Neural cell (in vitro differentiated cells): ENCODE measurements around the gene TSPAN9. TPM values are rescaled to one million over a fixed set of nuclear protein-coding genes. Genes with fewer than 3 reads are reported as not detected.

ENCODE experiments used
- H2AFZ ChIP-seq: fragments of 200-600, 300-800 bp; sonication (generic), shearing (Covaris generic); 2 replicates; pipeline ENCODE4 v1.6.0; 2014; ENCODE audit warnings: low read depth, mild to moderate bottlenecking, antibody characterized with exemption, low read length, moderate library complexity
- H3F3A ChIP-seq: fragments of 200-600 bp; shearing (Covaris generic); 2 replicates; pipeline ENCODE4 v1.6.1; 2016; ENCODE audit warnings: mild to moderate bottlenecking, moderate library complexity, mixed read lengths, antibody characterized with exemption, low read length; ENCODE audit not compliant: insufficient read depth, poor library complexity, severe bottlenecking
- H3K27ac ChIP-seq: fragments of 200-600, 300-800 bp; sonication (generic), shearing (Covaris generic); 2 replicates; pipeline ENCODE4 v1.5.1; 2014; ENCODE audit warnings: mild to moderate bottlenecking, low read length, moderate library complexity
- H3K27me3 ChIP-seq: fragments of 300-800, 200-600 bp; sonication (generic), shearing (Covaris generic); 2 replicates; pipeline ENCODE4 v1.6.0; 2014; ENCODE audit warnings: mild to moderate bottlenecking, low read depth, low read length, moderate library complexity; ENCODE audit not compliant: insufficient read depth
- H3K36me3 ChIP-seq: fragments of 300-800, 200-600 bp; sonication (generic), shearing (Covaris generic); 2 replicates; pipeline ENCODE4 v1.5.1; 2014; ENCODE audit warnings: mild to moderate bottlenecking, antibody characterized with exemption, low read length, moderate library complexity; ENCODE audit not compliant: insufficient read depth
- H3K4me2 ChIP-seq: fragments of 300-800, 200-600 bp; sonication (generic), shearing (Covaris generic); 2 replicates; pipeline ENCODE4 v1.6.0; 2014; ENCODE audit warnings: mild to moderate bottlenecking, low read length
- H3K4me3 ChIP-seq: fragments of 300-800, 200-600 bp; sonication (generic), shearing (Covaris generic); 2 replicates; pipeline ENCODE4 v1.5.1; 2014; ENCODE audit warnings: mild to moderate bottlenecking, low read length, moderate library complexity
- H3K79me2 ChIP-seq: fragments of 200-600 bp; shearing (Covaris generic); replicated peaks from 2 replicates; pipeline ENCODE4 v1.6.0; 2014; ENCODE audit warnings: mild to moderate bottlenecking, low read length, moderate library complexity; ENCODE audit not compliant: insufficient read depth
- H3K9ac ChIP-seq: fragments of 300-800, 200-600 bp; sonication (generic), shearing (Covaris generic); 2 replicates; pipeline ENCODE4 v1.6.1; 2016; ENCODE audit warnings: mild to moderate bottlenecking, low read length, mixed read lengths
- H3K9me2 ChIP-seq: fragments of 200-600 bp; shearing (Covaris generic); 2 replicates; pipeline ENCODE4 v1.6.1; 2016; ENCODE audit warnings: mild to moderate bottlenecking, low read length, mixed read lengths; ENCODE audit not compliant: insufficient read depth
- H3K9me3 ChIP-seq: fragments of 200-600, 300-800 bp; sonication (generic), shearing (Covaris generic); 2 replicates; pipeline ENCODE4 v1.6.1; 2016; ENCODE audit warnings: mild to moderate bottlenecking, mixed run types, low read length, moderate library complexity, mixed read lengths
- H4K20me1 ChIP-seq: fragments of 200-600 bp; shearing (Covaris generic); 2 replicates; pipeline ENCODE4 v1.6.1; 2016; ENCODE audit warnings: mild to moderate bottlenecking, mixed run types; ENCODE audit not compliant: insufficient read depth
- EP300 ChIP-seq: fragments of 450-650 bp; conservative IDR thresholded peaks from 2 replicates; pipeline ENCODE4 v1.6.1; 2014; ENCODE audit warnings: antibody characterized with exemption, mild to moderate bottlenecking, moderate library complexity; ENCODE audit not compliant: poor library complexity, severe bottlenecking
- EZH2 ChIP-seq: fragments of 200-600, 300-800 bp; shearing (Covaris generic), sonication (generic); IDR thresholded peaks from 2 replicates; pipeline ENCODE4 v1.6.1; 2014; ENCODE audit warnings: antibody characterized with exemption, low read length, borderline replicate concordance, mild to moderate bottlenecking; ENCODE audit not compliant: insufficient read depth, poor library complexity, severe bottlenecking
- MXI1 ChIP-seq: fragments of 450-650 bp; conservative IDR thresholded peaks from 2 replicates; pipeline ENCODE4 v1.6.1; 2014; ENCODE audit warnings: antibody characterized with exemption, mild to moderate bottlenecking; ENCODE audit not compliant: poor library complexity, severe bottlenecking
- POLR2AphosphoS5 ChIP-seq: IDR thresholded peaks from 2 replicates; pipeline ENCODE4 v1.6.1; 2012
- RAD21 ChIP-seq: fragments of 450-650 bp; conservative IDR thresholded peaks from 2 replicates; pipeline ENCODE4 v1.6.1; 2014; ENCODE audit warnings: antibody characterized with exemption, mild to moderate bottlenecking, moderate library complexity
- SMC3 ChIP-seq: fragments of 450-650 bp; conservative IDR thresholded peaks from 2 replicates; pipeline ENCODE4 v1.6.1; 2014; ENCODE audit warnings: antibody characterized with exemption, mild to moderate bottlenecking, moderate library complexity; ENCODE audit not compliant: poor library complexity
- TAF1 ChIP-seq: IDR thresholded peaks from 2 replicates; pipeline ENCODE4 v1.6.1; 2012; ENCODE audit warnings: low read depth
- polyA plus RNA-seq: library from polyadenylated mRNA; depleted of rRNA; stranded (reverse); fragments of >200 nt; gene quantifications from 2 replicates; pipeline ENCODE4 v1.2.3, GENCODE V29; 2014
- TF ChIP-seq, protein P1 (sequence below): IDR thresholded peaks from 2 replicates; pipeline ENCODE4 v1.6.1; 2012; ENCODE audit warnings: borderline replicate concordance
- TF ChIP-seq, protein P2 (sequence below): fragments of 450-650 bp; IDR thresholded peaks from 2 replicates; pipeline ENCODE4 v1.5.1; 2014; ENCODE audit warnings: antibody characterized with exemption, mild to moderate bottlenecking, moderate library complexity; ENCODE audit not compliant: poor library complexity, severe bottlenecking

The TSPAN9 gene
- polyA plus RNA-seq, 1 donor from 2014 or later: 11.9 TPM

DNA sequence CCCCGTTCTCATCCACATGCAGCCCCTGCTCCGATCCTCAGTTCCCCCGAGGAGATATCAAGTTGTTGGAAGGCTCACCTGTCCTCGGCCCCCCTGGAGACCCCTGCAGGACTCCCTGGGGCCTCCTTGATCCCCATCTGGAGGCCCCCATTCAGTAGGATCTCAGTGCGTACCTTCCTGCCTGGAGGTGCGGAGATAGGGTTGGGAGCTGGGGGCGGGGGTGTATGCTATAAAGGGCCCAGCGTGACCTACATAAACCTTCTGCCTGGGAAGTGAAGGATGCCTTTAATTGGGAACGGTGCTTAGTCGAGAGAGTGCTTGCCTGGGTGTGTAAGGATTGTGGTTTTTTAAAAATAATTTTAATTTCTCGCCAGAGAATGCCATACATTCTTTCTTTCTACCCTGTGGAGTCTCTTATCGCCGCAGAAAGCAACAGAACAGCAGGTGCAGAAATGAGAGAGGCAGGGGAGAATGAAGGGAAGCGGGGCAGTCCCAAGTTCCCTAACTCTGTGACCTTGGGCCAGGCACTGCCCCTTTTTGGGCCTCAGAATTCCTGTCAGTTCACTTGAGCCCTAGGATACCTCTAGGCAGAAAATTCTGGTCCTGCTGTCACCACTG lies 153.7 kb downstream of the TSPAN9 start:
- Histone ChIP-seq H3K36me3 (no peaks in the 10 kb centered on the region), H3K27ac (no peak overlapping the region), H2AFZ (no peak overlapping the region), H3K9me2 (no peaks in the 10 kb centered on the region), H3K27me3 (no peaks in the 10 kb centered on the region), H3F3A (no peaks in the 10 kb centered on the region), H3K4me2 (no peak overlapping the region), H4K20me1 (no peaks in the 10 kb centered on the region), H3K4me3 (no peak overlapping the region), H3K9me3 (peaks cover 9% of the 10 kb centered on the region), H3K79me2 (no peaks in the 10 kb centered on the region), H3K9ac (no peak overlapping the region)
- TF ChIP-seq EP300 (no peak), MXI1 (no peak), POLR2AphosphoS5 (no peak), TAF1 (no peak), RAD21 (no peak)
- TF ChIP-seq, protein P1, sequence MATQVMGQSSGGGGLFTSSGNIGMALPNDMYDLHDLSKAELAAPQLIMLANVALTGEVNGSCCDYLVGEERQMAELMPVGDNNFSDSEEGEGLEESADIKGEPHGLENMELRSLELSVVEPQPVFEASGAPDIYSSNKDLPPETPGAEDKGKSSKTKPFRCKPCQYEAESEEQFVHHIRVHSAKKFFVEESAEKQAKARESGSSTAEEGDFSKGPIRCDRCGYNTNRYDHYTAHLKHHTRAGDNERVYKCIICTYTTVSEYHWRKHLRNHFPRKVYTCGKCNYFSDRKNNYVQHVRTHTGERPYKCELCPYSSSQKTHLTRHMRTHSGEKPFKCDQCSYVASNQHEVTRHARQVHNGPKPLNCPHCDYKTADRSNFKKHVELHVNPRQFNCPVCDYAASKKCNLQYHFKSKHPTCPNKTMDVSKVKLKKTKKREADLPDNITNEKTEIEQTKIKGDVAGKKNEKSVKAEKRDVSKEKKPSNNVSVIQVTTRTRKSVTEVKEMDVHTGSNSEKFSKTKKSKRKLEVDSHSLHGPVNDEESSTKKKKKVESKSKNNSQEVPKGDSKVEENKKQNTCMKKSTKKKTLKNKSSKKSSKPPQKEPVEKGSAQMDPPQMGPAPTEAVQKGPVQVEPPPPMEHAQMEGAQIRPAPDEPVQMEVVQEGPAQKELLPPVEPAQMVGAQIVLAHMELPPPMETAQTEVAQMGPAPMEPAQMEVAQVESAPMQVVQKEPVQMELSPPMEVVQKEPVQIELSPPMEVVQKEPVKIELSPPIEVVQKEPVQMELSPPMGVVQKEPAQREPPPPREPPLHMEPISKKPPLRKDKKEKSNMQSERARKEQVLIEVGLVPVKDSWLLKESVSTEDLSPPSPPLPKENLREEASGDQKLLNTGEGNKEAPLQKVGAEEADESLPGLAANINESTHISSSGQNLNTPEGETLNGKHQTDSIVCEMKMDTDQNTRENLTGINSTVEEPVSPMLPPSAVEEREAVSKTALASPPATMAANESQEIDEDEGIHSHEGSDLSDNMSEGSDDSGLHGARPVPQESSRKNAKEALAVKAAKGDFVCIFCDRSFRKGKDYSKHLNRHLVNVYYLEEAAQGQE: no peak

DNA sequence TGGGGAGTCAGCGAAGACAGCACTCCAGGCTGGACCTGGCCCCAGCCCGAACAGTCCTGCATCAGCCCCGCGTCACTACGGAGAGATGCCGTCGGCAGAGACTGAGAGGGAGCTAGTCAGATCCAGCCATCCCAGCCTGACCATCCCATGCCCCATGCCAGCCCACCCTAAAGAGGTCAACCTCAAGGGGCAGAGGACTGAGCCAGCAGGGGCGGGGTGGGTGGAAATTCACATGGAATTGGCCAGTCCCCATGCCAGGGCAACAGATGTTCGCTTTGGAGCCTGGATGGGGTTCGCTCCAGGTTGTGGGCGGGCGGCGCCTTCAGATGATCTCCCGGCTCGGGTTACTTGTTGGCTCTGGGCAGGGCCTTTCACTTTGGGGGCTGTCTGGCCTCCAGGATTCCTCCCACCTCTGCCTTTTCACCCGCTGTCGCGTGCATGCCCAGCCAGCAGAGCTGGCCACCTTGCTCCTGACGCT lies 154.3 kb downstream of the TSPAN9 start:
- H3K9ac ChIP-seq: no peak overlapping the region
- no peak overlapping the region for H2AFZ ChIP-seq
- no peak overlapping the region for H3K27ac ChIP-seq

DNA sequence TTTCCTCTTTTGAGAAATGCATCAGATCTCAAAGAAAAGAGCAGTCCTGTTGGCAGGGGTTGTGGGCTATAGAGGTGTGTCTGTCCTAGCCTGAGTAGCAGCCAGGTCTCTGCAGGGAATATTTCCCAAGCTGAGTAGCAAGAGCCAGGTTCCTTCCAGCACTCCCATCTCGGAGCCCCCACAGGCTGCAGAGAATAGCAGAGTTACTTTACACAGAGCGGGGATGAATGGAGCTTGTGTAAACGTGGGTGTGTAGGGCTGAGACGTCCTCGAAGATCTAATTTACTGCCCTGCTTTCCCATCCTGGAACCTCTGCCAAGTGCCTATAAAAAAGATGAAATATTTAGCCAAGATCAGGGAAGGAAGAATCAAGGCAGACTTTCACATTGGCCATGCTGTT lies 156.6 kb downstream of the TSPAN9 start:
- Histone ChIP-seq H3K27me3 (no peaks in the 10 kb centered on the region), H3K9me3 (peaks cover 4% of the 10 kb centered on the region), H3K27ac (no peak overlapping the region), H3K9me2 (no peaks in the 10 kb centered on the region), H3K9ac (no peak overlapping the region), H3F3A (no peaks in the 10 kb centered on the region), H3K79me2 (no peaks in the 10 kb centered on the region), H3K4me3 (no peak overlapping the region), H3K36me3 (no peaks in the 10 kb centered on the region), H2AFZ (no peak overlapping the region), H3K4me2 (no peak overlapping the region), H4K20me1 (no peaks in the 10 kb centered on the region)
- TF ChIP-seq MXI1 (no peak), POLR2AphosphoS5 (no peak), TAF1 (no peak), EP300 (no peak), SMC3 (no peak), EZH2 (no peak), RAD21 (no peak)
- TF ChIP-seq, protein P2, sequence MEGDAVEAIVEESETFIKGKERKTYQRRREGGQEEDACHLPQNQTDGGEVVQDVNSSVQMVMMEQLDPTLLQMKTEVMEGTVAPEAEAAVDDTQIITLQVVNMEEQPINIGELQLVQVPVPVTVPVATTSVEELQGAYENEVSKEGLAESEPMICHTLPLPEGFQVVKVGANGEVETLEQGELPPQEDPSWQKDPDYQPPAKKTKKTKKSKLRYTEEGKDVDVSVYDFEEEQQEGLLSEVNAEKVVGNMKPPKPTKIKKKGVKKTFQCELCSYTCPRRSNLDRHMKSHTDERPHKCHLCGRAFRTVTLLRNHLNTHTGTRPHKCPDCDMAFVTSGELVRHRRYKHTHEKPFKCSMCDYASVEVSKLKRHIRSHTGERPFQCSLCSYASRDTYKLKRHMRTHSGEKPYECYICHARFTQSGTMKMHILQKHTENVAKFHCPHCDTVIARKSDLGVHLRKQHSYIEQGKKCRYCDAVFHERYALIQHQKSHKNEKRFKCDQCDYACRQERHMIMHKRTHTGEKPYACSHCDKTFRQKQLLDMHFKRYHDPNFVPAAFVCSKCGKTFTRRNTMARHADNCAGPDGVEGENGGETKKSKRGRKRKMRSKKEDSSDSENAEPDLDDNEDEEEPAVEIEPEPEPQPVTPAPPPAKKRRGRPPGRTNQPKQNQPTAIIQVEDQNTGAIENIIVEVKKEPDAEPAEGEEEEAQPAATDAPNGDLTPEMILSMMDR: no peak
- TF ChIP-seq, protein P1: no peak

More for the DNA sequence above, 154.3 kb downstream of the TSPAN9 start:
- H3K27me3 ChIP-seq: no peaks in the 10 kb centered on the region
- no peaks in the 10 kb centered on the region for H3F3A ChIP-seq
- TF ChIP-seq MXI1: no peak
- no peaks in the 10 kb centered on the region for H4K20me1 ChIP-seq
- H3K4me2 ChIP-seq: no peak overlapping the region
- no peaks in the 10 kb centered on the region for H3K9me2 ChIP-seq
- H3K4me3 ChIP-seq: no peak overlapping the region
- H3K79me2 ChIP-seq: no peaks in the 10 kb centered on the region
- H3K9me3 ChIP-seq: peaks cover 9% of the 10 kb centered on the region
- H3K36me3 ChIP-seq: no peaks in the 10 kb centered on the region
